ENCODE measurements around the gene ZBTB49.

Gene ZBTB49

GRCh38 chr4:4362991-4363697 lies 73.1 kb downstream of the ZBTB49 start:
- Histone ChIP-seq H3K9me3 (ENCODE audit: control insufficient read depth, insufficient read depth, low read depth, low read length) (no peaks in the 10 kb centered on the region), H3K27ac (ENCODE audit: extremely low read depth, low read depth, low read length) (no peak overlapping the region), H3K4me1 (ENCODE audit: control insufficient read depth, insufficient read depth, low read length) (no peaks in the 10 kb centered on the region), H3K36me3 (ENCODE audit: control insufficient read depth in 2 of 2, insufficient read depth in 1 of 2, low read length in 2 of 2) (no peaks in the 10 kb centered on the region), H3K4me3 (ENCODE audit: low read depth, low read length) (no peak overlapping the region)
- TF ChIP-seq ZNF544 (tag by site-specific recombination; IDR thresholded peaks at IDR 0.05) = no peak
- TF ChIP-seq ZNF530 (tag by site-specific recombination; IDR thresholded peaks at IDR 0.05; ENCODE audit: low read depth) = no peak
- no peak for TF ChIP-seq ZNF311 (tag by site-specific recombination; IDR thresholded peaks at IDR 0.05; ENCODE audit: borderline replicate concordance)
- ChIA-PET CTCF (no interaction called here), POLR2A (no interaction called here)

GRCh38 chr4:4364061-4364460 lies 74.0 kb downstream of the ZBTB49 start:
- Histone ChIP-seq H3K27ac (ENCODE audit: extremely low read depth, low read depth, low read length) (no peak overlapping the region), H3K4me3 (ENCODE audit: low read depth, low read length) (no peak overlapping the region), H3K36me3 (ENCODE audit: control insufficient read depth in 2 of 2, insufficient read depth in 1 of 2, low read length in 2 of 2) (no peaks in the 10 kb centered on the region), H3K4me1 (ENCODE audit: control insufficient read depth, insufficient read depth, low read length) (no peaks in the 10 kb centered on the region), H3K9me3 (ENCODE audit: control insufficient read depth, insufficient read depth, low read depth, low read length) (no peaks in the 10 kb centered on the region)
- POLR2A ChIA-PET = no interaction called here
- CTCF ChIA-PET = no interaction called here
- no peak for TF ChIP-seq ZBTB21 (tag by site-specific recombination; IDR thresholded peaks at IDR 0.05)
- TF ChIP-seq ZNF23 (tag by site-specific recombination; IDR thresholded peaks at IDR 0.05; ENCODE audit: borderline replicate concordance) = no peak
- TF ChIP-seq ZNF350 (tag by site-specific recombination; IDR thresholded peaks at IDR 0.05) = no peak
- TF ChIP-seq PBX3 (CRISPR knock-in tag; IDR thresholded peaks at IDR 0.05) = no peak
- no peak for TF ChIP-seq ZNF140 (tag by site-specific recombination; IDR thresholded peaks at IDR 0.05)
- no peak for TF ChIP-seq ZNF16 (tag by site-specific recombination; IDR thresholded peaks at IDR 0.05; ENCODE audit: low read depth)
- TF ChIP-seq ZNF473 (tag by site-specific recombination; IDR thresholded peaks at IDR 0.05) = no peak

GRCh38 chr4:4364486-4365208 lies 74.6 kb downstream of the ZBTB49 start:
- no peak for TF ChIP-seq ZNF433 (tag by site-specific recombination; IDR thresholded peaks at IDR 0.05; ENCODE audit: low read depth)
- no peak for TF ChIP-seq ELK4 (IDR thresholded peaks at IDR 0.05; ENCODE audit: borderline replicate concordance, low read depth, low read length)
- no peak for TF ChIP-seq ZNF211 (tag by site-specific recombination; IDR thresholded peaks at IDR 0.05; ENCODE audit: low read depth)
- ChIA-PET POLR2A (no interaction called here), CTCF (no interaction called here)

GRCh38 chr4:4368809-4369580 lies 78.9 kb downstream of the ZBTB49 start:
- CTCF ChIA-PET = interaction anchor here (0.7 to 0.9 kb wide), 2 partner anchors 61 to 426 kb away, joined by 3 read pairs; no protein-coding TSS in a partner anchor
- Histone ChIP-seq H3K27ac (ENCODE audit: extremely low read depth, low read depth, low read length) (no peak overlapping the region), H3K9me3 (ENCODE audit: control insufficient read depth, insufficient read depth, low read depth, low read length) (no peaks in the 10 kb centered on the region), H3K4me1 (ENCODE audit: control insufficient read depth, insufficient read depth, low read length) (no peaks in the 10 kb centered on the region), H3K4me3 (ENCODE audit: low read depth, low read length) (no peak overlapping the region), H3K36me3 (ENCODE audit: control insufficient read depth in 2 of 2, insufficient read depth in 1 of 2, low read length in 2 of 2) (no peaks in the 10 kb centered on the region)
- POLR2A ChIA-PET = no interaction called here
- TF ChIP-seq ZSCAN4 (tag by site-specific recombination; IDR thresholded peaks at IDR 0.05) (no peak), ZNF571 (tag by site-specific recombination; IDR thresholded peaks at IDR 0.05) (no peak), ZFHX2 (tag by site-specific recombination; conservative IDR thresholded peaks at IDR 0.05) (no peak), KLF1 (tag by site-specific recombination; IDR thresholded peaks at IDR 0.05) (no peak), YY1 (tag by site-specific recombination; IDR thresholded peaks at IDR 0.05) (no peak), ZNF169 (tag by site-specific recombination; IDR thresholded peaks at IDR 0.05) (no peak), ZSCAN30 (tag by site-specific recombination; IDR thresholded peaks at IDR 0.05) (no peak), ZNF514 (tag by site-specific recombination; IDR thresholded peaks at IDR 0.05) (no peak)

More at GRCh38 chr4:4364486-4365208, 74.6 kb downstream of the ZBTB49 start:
- no peak overlapping the region for H3K27ac ChIP-seq (ENCODE audit: extremely low read depth, low read depth, low read length)
- no peak overlapping the region for H3K4me3 ChIP-seq (ENCODE audit: low read depth, low read length)
- H3K4me1 ChIP-seq (ENCODE audit: control insufficient read depth, insufficient read depth, low read length) = no peaks in the 10 kb centered on the region
- no peaks in the 10 kb centered on the region for H3K36me3 ChIP-seq (ENCODE audit: control insufficient read depth in 2 of 2, insufficient read depth in 1 of 2, low read length in 2 of 2)
- H3K9me3 ChIP-seq (ENCODE audit: control insufficient read depth, insufficient read depth, low read depth, low read length) = no peaks in the 10 kb centered on the region
